MM.1S (cell line): ENCODE data around the gene GZMM.

ENCODE experiments used
- DNase-seq: peaks from one replicate; pipeline ENCODE4 v3.0.0-alpha.2; 2015
- H2AFZ ChIP-seq: fragments of 300-600 bp; sonication (generic); 2 replicates; pipeline ENCODE4 v1.6.0; 2016; ENCODE audit warnings: antibody characterized with exemption, low read length
- H3F3A ChIP-seq: fragments of 300-600 bp; sonication (generic); 2 replicates; pipeline ENCODE4 v1.6.1; 2016; ENCODE audit warnings: mild to moderate bottlenecking, antibody characterized with exemption, low read length, moderate library complexity, mixed read lengths; ENCODE audit not compliant: insufficient read depth
- H3K27ac ChIP-seq: fragments of 300-600 bp; sonication (generic); 2 replicates; pipeline ENCODE4 v1.5.1; 2016; ENCODE audit warnings: mild to moderate bottlenecking, low read length
- H3K27me3 ChIP-seq: fragments of 300-600 bp; sonication (generic); replicated peaks from 2 replicates; pipeline ENCODE4 v1.6.0; 2016; ENCODE audit warnings: low read length; ENCODE audit not compliant: insufficient read depth
- H3K36me3 ChIP-seq: fragments of 300-600 bp; sonication (generic); replicated peaks from 2 replicates; pipeline ENCODE4 v1.6.1; 2016; ENCODE audit warnings: mild to moderate bottlenecking, low read length, mixed read lengths; ENCODE audit not compliant: insufficient read depth
- H3K4me1 ChIP-seq: fragments of 300-600 bp; sonication (generic); 2 replicates; pipeline ENCODE4 v1.6.1; 2016; ENCODE audit warnings: low read length, mixed read lengths
- H3K4me2 ChIP-seq: fragments of 300-600 bp; sonication (generic); 2 replicates; pipeline ENCODE4 v1.6.0; 2016; ENCODE audit warnings: low read depth, low read length
- H3K4me3 ChIP-seq: fragments of 300-600 bp; sonication (generic); 2 replicates; pipeline ENCODE4 v1.5.1; 2016; ENCODE audit warnings: low read length, mixed read lengths
- H3K79me2 ChIP-seq: fragments of 300-600 bp; sonication (generic); 2 replicates; pipeline ENCODE4 v1.6.1; 2016; ENCODE audit warnings: mixed run types, low read length, mixed read lengths
- H3K9ac ChIP-seq: fragments of 300-600 bp; sonication (generic); 2 replicates; pipeline ENCODE4 v1.6.1; 2016; ENCODE audit warnings: low read length, mixed read lengths
- H3K9me2 ChIP-seq: fragments of 300-600 bp; sonication (generic); replicated peaks from 2 replicates; pipeline ENCODE4 v1.6.1; 2016; ENCODE audit warnings: mild to moderate bottlenecking, low read length, mixed read lengths; ENCODE audit not compliant: insufficient read depth
- H3K9me3 ChIP-seq: fragments of 300-600 bp; sonication (generic); replicated peaks from 2 replicates; pipeline ENCODE4 v1.6.1; 2016; ENCODE audit warnings: mild to moderate bottlenecking, low read length, mixed read lengths; ENCODE audit not compliant: insufficient read depth
- H4K20me1 ChIP-seq: fragments of 300-600 bp; sonication (generic); 2 replicates; pipeline ENCODE4 v1.6.1; 2016; ENCODE audit warnings: mild to moderate bottlenecking, low read length, moderate library complexity, mixed read lengths; ENCODE audit not compliant: insufficient read depth
- EZH2 ChIP-seq: fragments of 300-600 bp; sonication (generic); optimal IDR thresholded peaks from 2 replicates; pipeline ENCODE3; 2017; ENCODE audit warnings: low read depth, mild to moderate bottlenecking, antibody characterized with exemption, low read length, mixed read lengths
- EZH2phosphoT487 ChIP-seq: fragments of 300-600 bp; sonication (generic); IDR thresholded peaks from 2 replicates; pipeline ENCODE4 v1.6.1; 2018; ENCODE audit warnings: antibody characterized with exemption, low read length
- TF ChIP-seq, protein P1 (sequence below): fragments of 300-600 bp; sonication (generic); IDR thresholded peaks from 2 replicates; pipeline ENCODE4 v1.5.1; 2016; ENCODE audit warnings: antibody characterized with exemption, low read length, mixed read lengths

Gene GZMM

DNA sequence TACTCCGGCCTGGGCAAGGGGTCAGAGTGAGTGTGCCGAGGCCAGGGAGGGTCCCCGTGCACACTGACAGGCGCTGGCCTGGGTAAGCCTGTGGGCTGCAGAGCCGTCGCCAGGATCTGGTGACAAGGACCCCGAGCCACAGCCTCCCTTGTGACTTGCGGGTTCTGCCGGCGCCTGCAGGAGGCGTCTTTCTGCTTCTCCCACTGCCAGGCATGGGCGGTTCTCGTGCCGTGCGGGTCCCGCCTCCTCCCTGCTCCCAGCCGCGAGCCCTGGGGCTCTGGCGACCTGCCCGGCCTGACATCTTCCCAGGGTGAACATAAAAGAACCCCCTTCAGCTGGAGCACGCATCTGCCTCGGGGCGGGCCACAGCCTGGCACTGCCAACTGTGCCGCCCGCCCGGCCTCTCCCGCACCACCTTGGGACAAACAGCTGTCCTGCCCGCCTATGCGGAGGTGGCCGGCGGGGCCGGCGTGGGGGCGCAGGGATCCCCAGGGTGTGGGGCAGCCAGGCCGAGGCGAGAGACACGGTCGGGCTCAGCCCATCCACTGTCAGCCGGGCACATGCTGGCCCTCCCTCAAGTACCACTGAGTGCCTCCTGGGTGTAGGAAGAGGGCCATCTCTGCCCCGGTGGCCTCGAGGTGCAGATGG lies 44.4 kb downstream of the GZMM start:
- peak overlapping the region; percentile 36; the same call in 1 of the 2 replicates for H3K4me2 ChIP-seq
- H3K27ac ChIP-seq: no peak overlapping the region

DNA sequence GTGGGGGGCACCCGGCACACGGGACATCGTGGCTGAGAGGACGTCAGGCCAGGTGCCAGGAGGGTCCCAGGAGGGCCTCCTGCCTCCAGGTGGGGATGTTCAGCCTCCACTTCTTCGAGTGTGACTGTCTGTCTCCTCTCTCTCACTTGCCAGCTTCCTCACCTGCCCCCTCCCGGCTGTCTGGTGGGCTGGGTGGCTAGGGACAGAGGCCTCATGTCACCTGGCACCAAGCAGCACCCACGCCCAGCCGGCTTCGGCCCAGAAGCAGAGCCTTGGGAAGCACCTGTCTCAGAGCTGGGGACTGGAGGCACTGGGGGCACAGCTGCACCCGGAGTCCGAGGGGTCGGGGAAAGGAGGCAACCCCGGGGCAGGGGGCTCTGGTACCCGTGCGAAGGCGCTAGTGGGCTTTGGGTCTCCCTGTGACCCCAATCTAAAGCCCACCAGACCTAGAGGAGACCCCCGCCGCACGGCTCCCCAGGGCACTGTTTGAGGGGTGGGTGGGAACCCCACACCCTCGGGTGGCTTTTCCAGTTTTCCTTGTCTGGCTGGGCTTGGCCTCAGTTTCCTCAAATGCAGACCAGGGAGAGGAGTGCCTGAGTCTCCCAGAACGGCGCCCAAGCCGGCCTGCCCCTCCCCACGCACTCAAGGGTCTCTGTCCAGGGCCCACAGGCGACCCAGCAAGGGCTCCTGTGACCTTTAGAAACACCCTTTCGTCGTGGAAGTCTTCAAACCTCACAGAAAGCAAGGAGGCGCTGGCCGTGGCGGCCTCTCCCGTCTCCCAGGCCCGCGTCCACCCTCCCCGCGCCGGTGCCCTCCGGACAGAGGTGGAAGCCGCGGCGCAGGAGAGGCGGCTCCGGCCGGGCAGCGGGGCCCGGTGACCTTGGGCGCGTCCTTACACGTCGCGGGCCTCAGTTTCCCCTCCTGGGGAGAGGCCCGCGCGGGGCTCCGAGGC lies 45.2 kb downstream of the GZMM start:
- Histone ChIP-seq H3K27ac (no peak overlapping the region), H3K27me3 (peaks cover 57% of the 10 kb centered on the region), H4K20me1 (no peaks in the 10 kb centered on the region), H2AFZ (no peak overlapping the region), H3K79me2 (no peaks in the 10 kb centered on the region), H3K4me3 (no peak overlapping the region), H3K9me3 (no peaks in the 10 kb centered on the region), H3F3A (no peaks in the 10 kb centered on the region), H3K9ac (no peak overlapping the region), H3K36me3 (no peaks in the 10 kb centered on the region), H3K9me2 (no peaks in the 10 kb centered on the region), H3K4me1 (no peaks in the 10 kb centered on the region), H3K4me2 (peak overlapping the region; percentile 36; the same call in 1 of the 2 replicates)
- TF ChIP-seq EZH2: no peak
- TF ChIP-seq, protein P1, sequence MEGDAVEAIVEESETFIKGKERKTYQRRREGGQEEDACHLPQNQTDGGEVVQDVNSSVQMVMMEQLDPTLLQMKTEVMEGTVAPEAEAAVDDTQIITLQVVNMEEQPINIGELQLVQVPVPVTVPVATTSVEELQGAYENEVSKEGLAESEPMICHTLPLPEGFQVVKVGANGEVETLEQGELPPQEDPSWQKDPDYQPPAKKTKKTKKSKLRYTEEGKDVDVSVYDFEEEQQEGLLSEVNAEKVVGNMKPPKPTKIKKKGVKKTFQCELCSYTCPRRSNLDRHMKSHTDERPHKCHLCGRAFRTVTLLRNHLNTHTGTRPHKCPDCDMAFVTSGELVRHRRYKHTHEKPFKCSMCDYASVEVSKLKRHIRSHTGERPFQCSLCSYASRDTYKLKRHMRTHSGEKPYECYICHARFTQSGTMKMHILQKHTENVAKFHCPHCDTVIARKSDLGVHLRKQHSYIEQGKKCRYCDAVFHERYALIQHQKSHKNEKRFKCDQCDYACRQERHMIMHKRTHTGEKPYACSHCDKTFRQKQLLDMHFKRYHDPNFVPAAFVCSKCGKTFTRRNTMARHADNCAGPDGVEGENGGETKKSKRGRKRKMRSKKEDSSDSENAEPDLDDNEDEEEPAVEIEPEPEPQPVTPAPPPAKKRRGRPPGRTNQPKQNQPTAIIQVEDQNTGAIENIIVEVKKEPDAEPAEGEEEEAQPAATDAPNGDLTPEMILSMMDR: no peak
- TF ChIP-seq EZH2phosphoT487: no peak
- DNase-seq: no peak

More for the DNA sequence above, 44.4 kb downstream of the GZMM start:
- H3K4me3 ChIP-seq: no peak overlapping the region
- peak; percentile 52 for DNase-seq
- H3K36me3 ChIP-seq: no peaks in the 10 kb centered on the region
- no peaks in the 10 kb centered on the region for H4K20me1 ChIP-seq
- H3K4me1 ChIP-seq: no peaks in the 10 kb centered on the region
- no peaks in the 10 kb centered on the region for H3K9me2 ChIP-seq
- peaks cover 49% of the 10 kb centered on the region for H3K27me3 ChIP-seq
- H3F3A ChIP-seq: no peaks in the 10 kb centered on the region
- no peaks in the 10 kb centered on the region for H3K79me2 ChIP-seq
- TF ChIP-seq, protein P1: peak; percentile 58
- no peak for TF ChIP-seq EZH2
- 0 out of 2 replicates have a peak overlapping the region, but pooled peaks have one; percentile 5 for H2AFZ ChIP-seq
- no peaks in the 10 kb centered on the region for H3K9me3 ChIP-seq
- no peak overlapping the region for H3K9ac ChIP-seq

DNA sequence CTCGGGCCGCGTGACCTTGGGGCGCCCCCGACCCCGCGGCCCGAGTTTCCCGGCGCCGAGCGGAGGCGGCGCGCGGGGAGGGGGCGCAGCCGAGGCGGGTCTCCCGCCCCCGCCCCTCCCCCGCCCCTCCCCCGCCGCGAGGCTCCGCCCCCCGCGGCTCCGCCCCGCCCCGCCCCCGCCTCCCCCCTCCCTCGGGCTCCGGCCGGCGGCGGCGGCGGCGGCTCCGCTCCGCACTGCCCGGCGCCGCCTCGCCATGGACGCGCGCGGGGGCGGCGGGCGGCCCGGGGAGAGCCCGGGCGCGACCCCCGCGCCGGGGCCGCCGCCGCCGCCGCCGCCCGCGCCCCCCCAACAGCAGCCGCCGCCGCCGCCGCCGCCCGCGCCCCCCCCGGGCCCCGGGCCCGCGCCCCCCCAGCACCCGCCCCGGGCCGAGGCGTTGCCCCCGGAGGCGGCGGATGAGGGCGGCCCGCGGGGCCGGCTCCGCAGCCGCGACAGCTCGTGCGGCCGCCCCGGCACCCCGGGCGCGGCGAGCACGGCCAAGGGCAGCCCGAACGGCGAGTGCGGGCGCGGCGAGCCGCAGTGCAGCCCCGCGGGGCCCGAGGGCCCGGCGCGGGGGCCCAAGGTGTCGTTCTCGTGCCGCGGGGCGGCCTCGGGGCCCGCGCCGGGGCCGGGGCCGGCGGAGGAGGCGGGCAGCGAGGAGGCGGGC lies 46.0 kb downstream of the GZMM start, which contains the start of gene HCN2:
HCN2 (plus strand) TSS at position 189 of the 703 bp plus-strand sequence; CDS start at position 254, 65 bp downstream.
- no peaks in the 10 kb centered on the region for H3K79me2 ChIP-seq
- H3K9ac ChIP-seq: no peak within 1 kb of the TSS
- H3F3A ChIP-seq: no peaks in the 10 kb centered on the region
- no peaks in the 10 kb centered on the region for H3K9me3 ChIP-seq
- H2AFZ ChIP-seq: no peak within 1 kb of the TSS
- H3K4me1 ChIP-seq: no peaks in the 10 kb centered on the region
- H4K20me1 ChIP-seq: no peaks in the 10 kb centered on the region
- peaks cover 65% of the 10 kb centered on the region for H3K27me3 ChIP-seq
- no peak within 1 kb of the TSS for H3K4me2 ChIP-seq
- no peak for DNase-seq
- no peaks in the 10 kb centered on the region for H3K9me2 ChIP-seq
- no peak within 1 kb of the TSS for H3K4me3 ChIP-seq
- no peak for TF ChIP-seq EZH2phosphoT487
- TF ChIP-seq, protein P1: no peak
- TF ChIP-seq EZH2: no peak
- H3K36me3 ChIP-seq: no peaks in the 10 kb centered on the region
- no peak within 1 kb of the TSS for H3K27ac ChIP-seq
